ENCODE measurements around the gene OR52B6.

OR52B6 gene

GRCh38 chr11:5604896-5605295 lies 24.2 kb downstream of the OR52B6 start:
- H3K4me1 ChIP-seq, result peaks cover 4% of the 10 kb centered on the region; the same call in 1 of the 2 replicates
- in situ Hi-C loops (cut with MboI; ENCODE audit: low sequenced_read_pairs), result loop anchor here (10.0 kb wide), 1 partner anchor 90 kb away; no protein-coding TSS in a partner anchor
- no peaks in the 10 kb centered on the region for H3K27me3 ChIP-seq (ENCODE audit: low read depth)
- H3K9me3 ChIP-seq, result no peaks in the 10 kb centered on the region
- no peak for DNase-seq (ENCODE audit: low spot score in 2 of 2)
- peaks cover 4% of the 10 kb centered on the region for H3K36me3 ChIP-seq (replicated peaks)
- H3K4me3 ChIP-seq, result no peak overlapping the region

GRCh38 chr11:5605849-5606248 lies 25.2 kb downstream of the OR52B6 start:
- Histone ChIP-seq H3K9me3 (no peaks in the 10 kb centered on the region), H3K36me3 (replicated peaks) (peaks cover 4% of the 10 kb centered on the region), H3K4me1 (peaks cover 4% of the 10 kb centered on the region; the same call in 1 of the 2 replicates), H3K27me3 (ENCODE audit: low read depth) (no peaks in the 10 kb centered on the region), H3K4me3 (no peak overlapping the region)
- no peak for DNase-seq (ENCODE audit: low spot score in 2 of 2)
- in situ Hi-C loops (cut with MboI; ENCODE audit: low sequenced_read_pairs), result loop anchor here (10.0 kb wide), 1 partner anchor 89 kb away; no protein-coding TSS in a partner anchor

GRCh38 chr11:5608808-5609207 lies 28.1 kb downstream of the OR52B6 start:
- peaks cover 4% of the 10 kb centered on the region; the same call in 1 of the 2 replicates for H3K4me1 ChIP-seq
- no peak for DNase-seq (ENCODE audit: low spot score in 2 of 2)

GRCh38 chr11:5610446-5610845 lies 29.8 kb downstream of the OR52B6 start:
- DNase-seq (ENCODE audit: low spot score in 2 of 2), result no peak
- no peaks in the 10 kb centered on the region for H3K27me3 ChIP-seq (ENCODE audit: low read depth)
- in situ Hi-C loops (cut with MboI; ENCODE audit: low sequenced_read_pairs), result no loop called here
- peaks cover 4% of the 10 kb centered on the region for H3K36me3 ChIP-seq (replicated peaks)
- peaks cover 4% of the 10 kb centered on the region; the same call in 1 of the 2 replicates for H3K4me1 ChIP-seq
- no peaks in the 10 kb centered on the region for H3K9me3 ChIP-seq
- H3K4me3 ChIP-seq, result no peak overlapping the region

More at GRCh38 chr11:5608808-5609207, 28.1 kb downstream of the OR52B6 start:
- Histone ChIP-seq H3K9me3 (no peaks in the 10 kb centered on the region), H3K27me3 (ENCODE audit: low read depth) (no peaks in the 10 kb centered on the region), H3K36me3 (replicated peaks) (peaks cover 4% of the 10 kb centered on the region), H3K4me3 (no peak overlapping the region)
- in situ Hi-C loops (cut with MboI; ENCODE audit: low sequenced_read_pairs), result loop anchor here (10.0 kb wide), 1 partner anchor 86 kb away; no protein-coding TSS in a partner anchor

GRCh38 chr11:5611627-5612026 lies 30.9 kb downstream of the OR52B6 start:
- in situ Hi-C loops (cut with MboI; ENCODE audit: low sequenced_read_pairs), result no loop called here
- Histone ChIP-seq H3K27me3 (ENCODE audit: low read depth) (no peaks in the 10 kb centered on the region), H3K4me1 (no peaks in the 10 kb centered on the region), H3K4me3 (no peak overlapping the region), H3K36me3 (replicated peaks) (peaks cover 4% of the 10 kb centered on the region), H3K9me3 (no peaks in the 10 kb centered on the region)
- no peak for DNase-seq (ENCODE audit: low spot score in 2 of 2)

- no peaks in the 10 kb centered on the region for H3K4me1 ChIP-seq
- no peaks in the 10 kb centered on the region for H3K9me3 ChIP-seq
- no peak overlapping the region for H3K4me3 ChIP-seq
- no peaks in the 10 kb centered on the region for H3K27me3 ChIP-seq (ENCODE audit: low read depth)
- no peak for DNase-seq (ENCODE audit: low spot score in 2 of 2)
- in situ Hi-C loops (cut with MboI; ENCODE audit: low sequenced_read_pairs), result no loop called here
- no peaks in the 10 kb centered on the region for H3K36me3 ChIP-seq (replicated peaks)
Measured at GRCh38 chr11:5618807-5619206, 38.1 kb downstream of the OR52B6 start.

- DNase-seq (ENCODE audit: low spot score in 2 of 2), result no peak
- no peaks in the 10 kb centered on the region for H3K4me1 ChIP-seq
- in situ Hi-C loops (cut with MboI; ENCODE audit: low sequenced_read_pairs), result no loop called here
- H3K9me3 ChIP-seq, result no peaks in the 10 kb centered on the region
- H3K36me3 ChIP-seq (replicated peaks), result no peaks in the 10 kb centered on the region
- no peaks in the 10 kb centered on the region for H3K27me3 ChIP-seq (ENCODE audit: low read depth)
- H3K4me3 ChIP-seq, result no peak overlapping the region
Measured at GRCh38 chr11:5620651-5621521, 40.2 kb downstream of the OR52B6 start.

- in situ Hi-C loops (cut with MboI; ENCODE audit: low sequenced_read_pairs), result no loop called here
- no peak for DNase-seq (ENCODE audit: low spot score in 2 of 2)
- H3K9me3 ChIP-seq, result no peaks in the 10 kb centered on the region
- no peaks in the 10 kb centered on the region for H3K36me3 ChIP-seq (replicated peaks)
- H3K4me1 ChIP-seq, result no peaks in the 10 kb centered on the region
- H3K27me3 ChIP-seq (ENCODE audit: low read depth), result no peaks in the 10 kb centered on the region
- no peak overlapping the region for H3K4me3 ChIP-seq
Measured at GRCh38 chr11:5621580-5621979, 40.9 kb downstream of the OR52B6 start.

- Histone ChIP-seq H3K36me3 (replicated peaks) (no peaks in the 10 kb centered on the region), H3K9me3 (no peaks in the 10 kb centered on the region), H3K27me3 (ENCODE audit: low read depth) (no peaks in the 10 kb centered on the region), H3K4me1 (no peaks in the 10 kb centered on the region), H3K4me3 (no peak overlapping the region)
- in situ Hi-C loops (cut with MboI; ENCODE audit: low sequenced_read_pairs), result no loop called here
- DNase-seq (ENCODE audit: low spot score in 2 of 2), result no peak
Measured at GRCh38 chr11:5622802-5623201, 42.1 kb downstream of the OR52B6 start.

GRCh38 chr11:5624489-5625279 lies 44.0 kb downstream of the OR52B6 start, which contains the start of gene TRIM34:
Gene TRIM34 (plus strand): TSS chr11:5625001. CDS start chr11:5632332, 7,331 bp downstream.
- DNase-seq (ENCODE audit: low spot score in 2 of 2), result peak in 1 of 2 experiments; percentile 27
- Histone ChIP-seq H3K36me3 (replicated peaks) (no peaks in the 10 kb centered on the region), H3K9me3 (no peaks in the 10 kb centered on the region), H3K4me1 (no peaks in the 10 kb centered on the region), H3K27me3 (ENCODE audit: low read depth) (no peaks in the 10 kb centered on the region), H3K4me3 (peak within 1 kb of the TSS; percentile 6; the same call in 1 of the 2 replicates)
- in situ Hi-C loops (cut with MboI; ENCODE audit: low sequenced_read_pairs), result no loop called here

- in situ Hi-C loops (cut with MboI; ENCODE audit: low sequenced_read_pairs), result no loop called here
- H3K4me3 ChIP-seq, result no peak overlapping the region
Measured at GRCh38 chr11:5625281-5625680, 44.6 kb downstream of the OR52B6 start.

GRCh38 chr11:5626196-5626595 lies 45.5 kb downstream of the OR52B6 start:
- H3K9me3 ChIP-seq, result no peaks in the 10 kb centered on the region
- H3K4me1 ChIP-seq, result no peaks in the 10 kb centered on the region
- in situ Hi-C loops (cut with MboI; ENCODE audit: low sequenced_read_pairs), result no loop called here
- H3K4me3 ChIP-seq, result no peak overlapping the region
- H3K36me3 ChIP-seq (replicated peaks), result no peaks in the 10 kb centered on the region
- H3K27me3 ChIP-seq (ENCODE audit: low read depth), result no peaks in the 10 kb centered on the region
- DNase-seq (ENCODE audit: low spot score in 2 of 2), result no peak

More at GRCh38 chr11:5625281-5625680, 44.6 kb downstream of the OR52B6 start:
- Histone ChIP-seq H3K9me3 (no peaks in the 10 kb centered on the region), H3K4me1 (no peaks in the 10 kb centered on the region), H3K36me3 (replicated peaks) (no peaks in the 10 kb centered on the region), H3K27me3 (ENCODE audit: low read depth) (no peaks in the 10 kb centered on the region)
- no peak for DNase-seq (ENCODE audit: low spot score in 2 of 2)

- Histone ChIP-seq H3K27me3 (ENCODE audit: low read depth) (no peaks in the 10 kb centered on the region), H3K4me1 (no peaks in the 10 kb centered on the region), H3K9me3 (no peaks in the 10 kb centered on the region), H3K4me3 (no peak overlapping the region), H3K36me3 (replicated peaks) (no peaks in the 10 kb centered on the region)
- DNase-seq (ENCODE audit: low spot score in 2 of 2), result no peak
- in situ Hi-C loops (cut with MboI; ENCODE audit: low sequenced_read_pairs), result no loop called here
Measured at GRCh38 chr11:5631417-5631816, 50.7 kb downstream of the OR52B6 start.

Measured in HAP-1 (cell line).